ENCODE data around the gene SPEF1. TPM values are rescaled to one million over a fixed set of nuclear protein-coding genes. Genes with fewer than 3 reads are reported as not detected.

Gene SPEF1
- total and polyA plus RNA-seq, 2 of the 13 experiments (the other 11 are each of a cell fraction or from before 2014, with no cell fraction given), result 0.11 to 0.27 TPM

DNA sequence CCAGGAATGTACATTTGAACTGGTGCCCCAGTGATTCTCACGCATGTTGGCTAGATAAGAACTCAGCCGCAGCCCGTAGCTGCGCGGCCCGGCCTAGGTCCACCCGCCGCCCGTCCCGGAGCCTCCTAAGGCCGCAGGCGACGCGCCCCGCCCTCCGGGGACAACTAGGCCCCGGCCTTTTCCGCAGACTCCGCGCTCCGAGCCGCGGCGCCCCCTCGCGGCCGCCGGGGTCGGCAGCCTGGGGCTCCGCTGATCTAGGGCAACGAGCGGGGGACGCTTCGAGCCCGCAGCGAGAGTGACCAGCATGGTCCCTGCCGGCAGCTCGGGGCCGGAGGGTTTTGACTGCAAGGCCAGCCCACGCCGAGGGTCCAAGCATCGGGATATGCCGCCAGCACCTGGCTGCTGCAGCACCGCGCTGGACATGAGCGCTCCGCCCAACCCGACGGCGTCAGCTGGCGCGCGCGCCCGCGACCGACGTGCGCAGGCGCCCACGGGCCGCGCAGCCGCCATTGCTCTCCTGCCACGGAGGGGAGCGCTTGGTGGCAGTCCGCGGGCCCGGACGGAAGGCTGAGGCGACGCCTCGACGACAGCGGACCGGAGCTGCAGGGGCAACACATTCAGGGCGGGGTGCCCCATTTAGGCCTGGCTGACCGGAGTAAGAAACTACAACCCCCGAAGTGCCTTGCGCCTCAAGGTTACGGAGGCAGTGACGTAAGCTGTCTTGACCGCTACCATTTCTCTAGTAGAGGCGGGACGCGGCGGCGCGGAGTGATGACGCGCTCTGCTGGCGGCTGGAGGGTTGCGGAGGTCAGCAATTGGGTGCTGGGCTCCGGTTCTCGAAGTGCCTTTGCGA is 39.0 kb upstream of the SPEF1 start, which contains the start of gene AP5S1 (continued):
- TF ChIP-seq ZNF121 (CRISPR knock-in tag; IDR thresholded peaks at IDR 0.05) (peak; percentile 44; the same call in 1 of the 2 replicates), ZNF83 (CRISPR knock-in tag; IDR thresholded peaks at IDR 0.05; ENCODE audit: borderline replicate concordance) (peak; percentile 95; the same call in 1 of the 2 replicates), RFXANK (CRISPR knock-in tag; IDR thresholded peaks at IDR 0.05) (peak; percentile 18; the same call in 1 of the 2 replicates), ZNF44 (CRISPR knock-in tag; IDR thresholded peaks at IDR 0.05) (peak; percentile 83), XBP1 (CRISPR knock-in tag; IDR thresholded peaks at IDR 0.05) (peak; percentile 87), PAX8 (CRISPR knock-in tag; IDR thresholded peaks at IDR 0.05; ENCODE audit: borderline replicate concordance) (peak; percentile 90), DNMT1 (CRISPR knock-in tag; IDR thresholded peaks at IDR 0.05) (peak; percentile 100), CENPX (CRISPR knock-in tag; IDR thresholded peaks at IDR 0.05) (no peak), NFE2L2 (IDR thresholded peaks at IDR 0.05; ENCODE audit: low read length) (no peak), PPARG (CRISPR knock-in tag; conservative IDR thresholded peaks at IDR 0.05) (peak; percentile 65), ZNF556 (CRISPR knock-in tag; IDR thresholded peaks at IDR 0.05; ENCODE audit: borderline replicate concordance) (peak; percentile 98; the same call in 1 of the 2 replicates), ZNF510 (CRISPR knock-in tag; IDR thresholded peaks at IDR 0.05; ENCODE audit: low read depth) (no peak; the same call in none of the 2 replicates)
- TF ChIP-seq, protein P1, sequence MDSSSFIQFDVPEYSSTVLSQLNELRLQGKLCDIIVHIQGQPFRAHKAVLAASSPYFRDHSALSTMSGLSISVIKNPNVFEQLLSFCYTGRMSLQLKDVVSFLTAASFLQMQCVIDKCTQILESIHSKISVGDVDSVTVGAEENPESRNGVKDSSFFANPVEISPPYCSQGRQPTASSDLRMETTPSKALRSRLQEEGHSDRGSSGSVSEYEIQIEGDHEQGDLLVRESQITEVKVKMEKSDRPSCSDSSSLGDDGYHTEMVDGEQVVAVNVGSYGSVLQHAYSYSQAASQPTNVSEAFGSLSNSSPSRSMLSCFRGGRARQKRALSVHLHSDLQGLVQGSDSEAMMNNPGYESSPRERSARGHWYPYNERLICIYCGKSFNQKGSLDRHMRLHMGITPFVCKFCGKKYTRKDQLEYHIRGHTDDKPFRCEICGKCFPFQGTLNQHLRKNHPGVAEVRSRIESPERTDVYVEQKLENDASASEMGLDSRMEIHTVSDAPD (CRISPR knock-in tag; IDR thresholded peaks at IDR 0.05), result peak; percentile 54; the same call in 1 of the 2 replicates
- TF ChIP-seq, protein P2, sequence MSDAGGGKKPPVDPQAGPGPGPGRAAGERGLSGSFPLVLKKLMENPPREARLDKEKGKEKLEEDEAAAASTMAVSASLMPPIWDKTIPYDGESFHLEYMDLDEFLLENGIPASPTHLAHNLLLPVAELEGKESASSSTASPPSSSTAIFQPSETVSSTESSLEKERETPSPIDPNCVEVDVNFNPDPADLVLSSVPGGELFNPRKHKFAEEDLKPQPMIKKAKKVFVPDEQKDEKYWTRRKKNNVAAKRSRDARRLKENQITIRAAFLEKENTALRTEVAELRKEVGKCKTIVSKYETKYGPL (CRISPR knock-in tag; IDR thresholded peaks at IDR 0.05), result peak; percentile 76; the same call in 1 of the 2 replicates
- TF ChIP-seq, protein P3, sequence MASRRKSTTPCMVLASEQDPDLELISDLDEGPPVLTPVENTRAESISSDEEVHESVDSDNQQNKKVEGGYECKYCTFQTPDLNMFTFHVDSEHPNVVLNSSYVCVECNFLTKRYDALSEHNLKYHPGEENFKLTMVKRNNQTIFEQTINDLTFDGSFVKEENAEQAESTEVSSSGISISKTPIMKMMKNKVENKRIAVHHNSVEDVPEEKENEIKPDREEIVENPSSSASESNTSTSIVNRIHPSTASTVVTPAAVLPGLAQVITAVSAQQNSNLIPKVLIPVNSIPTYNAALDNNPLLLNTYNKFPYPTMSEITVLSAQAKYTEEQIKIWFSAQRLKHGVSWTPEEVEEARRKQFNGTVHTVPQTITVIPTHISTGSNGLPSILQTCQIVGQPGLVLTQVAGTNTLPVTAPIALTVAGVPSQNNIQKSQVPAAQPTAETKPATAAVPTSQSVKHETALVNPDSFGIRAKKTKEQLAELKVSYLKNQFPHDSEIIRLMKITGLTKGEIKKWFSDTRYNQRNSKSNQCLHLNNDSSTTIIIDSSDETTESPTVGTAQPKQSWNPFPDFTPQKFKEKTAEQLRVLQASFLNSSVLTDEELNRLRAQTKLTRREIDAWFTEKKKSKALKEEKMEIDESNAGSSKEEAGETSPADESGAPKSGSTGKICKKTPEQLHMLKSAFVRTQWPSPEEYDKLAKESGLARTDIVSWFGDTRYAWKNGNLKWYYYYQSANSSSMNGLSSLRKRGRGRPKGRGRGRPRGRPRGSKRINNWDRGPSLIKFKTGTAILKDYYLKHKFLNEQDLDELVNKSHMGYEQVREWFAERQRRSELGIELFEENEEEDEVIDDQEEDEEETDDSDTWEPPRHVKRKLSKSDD (CRISPR knock-in tag; IDR thresholded peaks at IDR 0.05; ENCODE audit: low read depth), result peak; percentile 99
- TF ChIP-seq, protein P4, sequence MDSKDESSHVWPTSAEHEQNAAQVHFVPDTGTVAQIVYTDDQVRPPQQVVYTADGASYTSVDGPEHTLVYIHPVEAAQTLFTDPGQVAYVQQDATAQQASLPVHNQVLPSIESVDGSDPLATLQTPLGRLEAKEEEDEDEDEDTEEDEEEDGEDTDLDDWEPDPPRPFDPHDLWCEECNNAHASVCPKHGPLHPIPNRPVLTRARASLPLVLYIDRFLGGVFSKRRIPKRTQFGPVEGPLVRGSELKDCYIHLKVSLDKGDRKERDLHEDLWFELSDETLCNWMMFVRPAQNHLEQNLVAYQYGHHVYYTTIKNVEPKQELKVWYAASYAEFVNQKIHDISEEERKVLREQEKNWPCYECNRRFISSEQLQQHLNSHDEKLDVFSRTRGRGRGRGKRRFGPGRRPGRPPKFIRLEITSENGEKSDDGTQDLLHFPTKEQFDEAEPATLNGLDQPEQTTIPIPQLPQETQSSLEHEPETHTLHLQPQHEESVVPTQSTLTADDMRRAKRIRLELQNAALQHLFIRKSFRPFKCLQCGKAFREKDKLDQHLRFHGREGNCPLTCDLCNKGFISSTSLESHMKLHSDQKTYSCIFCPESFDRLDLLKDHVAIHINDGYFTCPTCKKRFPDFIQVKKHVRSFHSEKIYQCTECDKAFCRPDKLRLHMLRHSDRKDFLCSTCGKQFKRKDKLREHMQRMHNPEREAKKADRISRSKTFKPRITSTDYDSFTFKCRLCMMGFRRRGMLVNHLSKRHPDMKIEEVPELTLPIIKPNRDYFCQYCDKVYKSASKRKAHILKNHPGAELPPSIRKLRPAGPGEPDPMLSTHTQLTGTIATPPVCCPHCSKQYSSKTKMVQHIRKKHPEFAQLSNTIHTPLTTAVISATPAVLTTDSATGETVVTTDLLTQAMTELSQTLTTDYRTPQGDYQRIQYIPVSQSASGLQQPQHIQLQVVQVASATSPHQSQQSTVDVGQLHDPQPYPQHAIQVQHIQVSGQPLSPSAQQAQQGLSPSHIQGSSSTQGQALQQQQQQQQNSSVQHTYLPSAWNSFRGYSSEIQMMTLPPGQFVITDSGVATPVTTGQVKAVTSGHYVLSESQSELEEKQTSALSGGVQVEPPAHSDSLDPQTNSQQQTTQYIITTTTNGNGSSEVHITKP (CRISPR knock-in tag; IDR thresholded peaks at IDR 0.05; ENCODE audit: low read depth), result peak; percentile 94
- TF ChIP-seq, protein P5, sequence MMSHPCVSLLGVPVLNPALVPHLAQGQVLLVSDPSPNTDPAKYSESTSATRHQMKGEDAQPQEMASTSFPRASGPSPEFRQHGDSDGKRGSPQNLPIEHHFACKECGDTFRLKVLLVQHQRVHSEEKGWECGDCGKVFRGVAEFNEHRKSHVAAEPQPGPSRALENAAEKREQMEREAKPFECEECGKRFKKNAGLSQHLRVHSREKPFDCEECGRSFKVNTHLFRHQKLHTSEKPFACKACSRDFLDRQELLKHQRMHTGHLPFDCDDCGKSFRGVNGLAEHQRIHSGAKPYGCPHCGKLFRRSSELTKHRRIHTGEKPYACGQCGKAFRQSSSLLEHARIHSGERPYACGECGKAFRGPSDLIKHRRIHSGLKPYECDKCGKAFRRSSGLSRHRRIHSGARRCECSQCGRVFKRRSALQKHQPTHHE (CRISPR knock-in tag; IDR thresholded peaks at IDR 0.05; ENCODE audit: borderline replicate concordance), result peak; percentile 98; the same call in 1 of the 2 replicates
- TF ChIP-seq, protein P6, sequence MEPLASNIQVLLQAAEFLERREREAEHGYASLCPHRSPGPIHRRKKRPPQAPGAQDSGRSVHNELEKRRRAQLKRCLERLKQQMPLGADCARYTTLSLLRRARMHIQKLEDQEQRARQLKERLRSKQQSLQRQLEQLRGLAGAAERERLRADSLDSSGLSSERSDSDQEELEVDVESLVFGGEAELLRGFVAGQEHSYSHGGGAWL (CRISPR knock-in tag; IDR thresholded peaks at IDR 0.05), result peak; percentile 89
